Stimulated activated CD8-positive, alpha-beta memory T cell treated with anti-CD3 and anti-CD28 coated beads, Interleukin-4, amount 100 ng/mL, for 24 hours (primary cell): ENCODE measurements around the gene GDI1.

Experiments used
- DNase-seq: peaks from one replicate; pipeline ENCODE4 v3.0.0-alpha.2; 2020; ENCODE audit warnings: low read depth

GDI1 gene

GRCh38 chrX:154462396-154462795 lies 25.4 kb downstream of the GDI1 start:
- DNase-seq = no peak

DNA sequence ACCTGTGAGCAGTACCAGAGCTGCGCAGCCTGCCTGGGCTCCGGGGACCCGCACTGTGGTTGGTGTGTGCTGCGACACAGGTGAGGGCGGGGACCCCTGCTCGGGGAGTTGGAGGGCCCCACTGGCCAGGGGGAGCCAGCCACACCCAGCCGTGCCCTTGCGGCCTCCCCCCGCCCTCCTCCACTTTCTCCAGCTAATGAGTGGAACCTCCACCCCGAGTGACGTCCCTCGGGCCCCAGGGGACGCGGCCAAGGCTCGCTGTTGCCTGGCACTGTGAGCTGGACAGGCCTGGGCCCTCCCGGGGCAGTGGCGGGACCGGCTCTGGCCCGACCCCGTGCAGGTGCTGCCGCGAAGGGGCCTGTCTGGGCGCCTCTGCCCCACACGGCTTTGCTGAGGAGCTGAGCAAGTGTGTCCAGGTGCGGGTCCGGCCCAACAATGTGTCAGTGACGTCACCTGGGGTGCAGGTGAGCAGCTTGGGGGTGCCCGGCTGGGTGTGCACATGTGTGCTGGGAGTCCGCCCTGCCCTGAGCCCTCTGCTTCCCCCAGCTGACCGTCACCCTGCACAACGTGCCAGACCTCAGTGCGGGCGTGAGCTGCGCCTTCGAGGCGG lies 26.8 kb downstream of the GDI1 start:
- no peak for DNase-seq

DNA sequence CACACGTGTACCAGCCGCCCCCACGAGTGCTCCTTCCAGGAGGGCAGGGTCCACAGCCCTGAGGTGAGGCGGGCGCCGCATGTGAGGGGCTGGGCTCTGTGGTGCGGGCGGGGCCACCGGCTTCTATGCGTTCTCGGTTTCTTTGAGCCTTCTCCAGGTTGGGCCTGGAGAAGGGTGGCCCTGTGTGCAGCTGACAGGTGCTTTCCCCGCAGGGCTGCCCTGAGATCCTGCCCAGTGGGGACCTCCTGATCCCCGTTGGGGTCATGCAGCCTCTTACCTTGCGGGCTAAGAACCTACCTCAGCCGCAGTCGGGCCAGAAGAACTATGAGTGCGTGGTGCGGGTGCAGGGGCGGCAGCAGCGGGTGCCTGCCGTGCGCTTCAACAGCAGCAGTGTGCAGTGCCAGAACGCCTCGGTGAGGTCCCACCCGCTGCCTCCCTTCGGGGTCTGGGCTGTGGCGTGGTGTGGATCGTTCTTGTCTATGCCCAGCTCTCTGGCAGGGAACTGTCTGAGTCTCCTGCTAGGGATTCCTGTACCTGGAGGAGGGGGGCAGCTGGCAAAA lies 27.9 kb downstream of the GDI1 start:
- DNase-seq = no peak

DNA sequence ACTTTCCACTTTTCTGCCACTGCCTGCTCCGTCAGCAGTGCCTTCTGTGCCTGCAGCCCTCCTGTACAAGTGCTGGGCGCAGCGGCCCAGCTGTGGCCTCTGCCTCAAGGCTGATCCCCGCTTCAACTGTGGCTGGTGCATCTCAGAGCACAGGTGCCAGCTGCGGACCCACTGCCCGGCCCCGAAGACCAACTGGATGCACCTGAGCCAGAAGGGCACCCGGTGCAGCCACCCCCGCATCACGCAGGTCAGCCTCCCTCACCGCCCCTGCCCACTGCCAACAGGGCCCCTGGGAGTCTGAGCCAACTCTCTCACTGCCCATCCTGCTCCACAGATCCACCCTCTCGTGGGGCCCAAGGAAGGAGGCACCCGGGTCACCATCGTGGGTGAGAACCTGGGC lies 28.6 kb downstream of the GDI1 start:
- DNase-seq = no peak

GRCh38 chrX:154466036-154466435 lies 29.1 kb downstream of the GDI1 start:
- DNase-seq = no peak

GRCh38 chrX:154466907-154467306 lies 30.0 kb downstream of the GDI1 start:
- DNase-seq = no peak

- DNase-seq = no peak
Measured at GRCh38 chrX:154467556-154467955, 30.6 kb downstream of the GDI1 start.

- no peak for DNase-seq
Measured at GRCh38 chrX:154468217-154468616, 31.3 kb downstream of the GDI1 start.

DNA sequence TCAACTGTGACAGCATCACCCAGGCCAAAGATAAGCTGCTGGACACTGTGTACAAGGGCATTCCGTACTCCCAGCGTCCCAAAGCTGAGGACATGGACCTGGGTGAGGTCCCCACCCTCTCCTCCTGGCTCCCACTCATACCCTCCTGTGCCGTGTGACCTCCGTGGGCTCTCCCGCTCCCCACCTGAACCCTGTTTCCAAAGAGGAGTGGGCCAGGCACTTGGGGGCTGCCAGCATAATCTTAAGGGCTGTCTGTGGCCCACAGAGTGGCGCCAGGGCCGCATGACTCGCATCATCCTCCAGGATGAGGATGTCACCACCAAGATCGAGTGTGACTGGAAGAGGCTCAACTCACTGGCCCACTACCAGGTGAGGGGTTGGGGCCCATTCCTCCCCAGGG lies 32.2 kb downstream of the GDI1 start:
- DNase-seq = no peak

GRCh38 chrX:154469880-154470279 lies 32.9 kb downstream of the GDI1 start:
- DNase-seq = no peak

GRCh38 chrX:154470434-154470833 lies 33.5 kb downstream of the GDI1 start:
- no peak for DNase-seq

GRCh38 chrX:154470914-154471568 lies 34.1 kb downstream of the GDI1 start:
- no peak for DNase-seq

DNA sequence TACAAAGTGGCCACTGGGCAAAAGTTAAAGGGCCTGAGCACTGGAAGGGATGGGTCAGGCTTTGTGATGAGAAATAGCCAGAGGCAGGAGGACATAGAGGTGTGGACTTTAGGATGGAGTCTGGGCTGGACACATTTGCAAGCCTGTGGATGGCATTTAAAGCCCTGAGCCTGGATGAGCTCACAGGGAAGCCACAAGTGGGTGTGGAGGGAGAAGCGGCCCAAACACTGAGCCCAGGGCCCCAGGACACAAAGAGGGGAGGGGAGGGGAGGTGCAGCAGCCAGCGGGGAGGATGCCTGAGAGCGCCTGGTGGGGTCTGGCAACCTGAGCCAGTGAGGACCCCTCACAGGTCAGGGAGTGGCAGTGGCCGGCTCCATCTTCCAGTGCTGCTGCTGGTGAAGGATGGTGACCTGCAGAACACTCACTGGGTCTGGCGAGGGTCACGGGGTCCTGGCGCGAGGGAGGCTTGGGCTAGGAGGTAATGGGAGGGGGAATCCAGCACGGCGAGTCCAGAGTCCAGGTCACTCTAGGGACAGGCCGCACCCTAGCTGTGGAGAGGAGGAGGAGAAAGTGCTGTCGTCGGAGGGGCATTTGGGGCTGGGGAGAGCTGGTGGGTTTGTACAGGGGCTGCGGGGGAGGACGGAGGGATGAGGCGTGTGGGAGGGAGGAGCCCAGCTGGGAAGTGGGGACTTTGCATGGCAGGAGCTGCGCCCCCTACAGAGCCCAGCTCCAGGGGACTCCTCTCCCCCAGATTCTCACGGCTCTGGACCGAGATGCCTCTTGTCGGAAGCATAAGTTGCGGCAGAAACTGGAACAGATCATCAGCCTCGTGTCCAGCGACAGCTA lies 35.1 kb downstream of the GDI1 start:
- DNase-seq = no peak

DNA sequence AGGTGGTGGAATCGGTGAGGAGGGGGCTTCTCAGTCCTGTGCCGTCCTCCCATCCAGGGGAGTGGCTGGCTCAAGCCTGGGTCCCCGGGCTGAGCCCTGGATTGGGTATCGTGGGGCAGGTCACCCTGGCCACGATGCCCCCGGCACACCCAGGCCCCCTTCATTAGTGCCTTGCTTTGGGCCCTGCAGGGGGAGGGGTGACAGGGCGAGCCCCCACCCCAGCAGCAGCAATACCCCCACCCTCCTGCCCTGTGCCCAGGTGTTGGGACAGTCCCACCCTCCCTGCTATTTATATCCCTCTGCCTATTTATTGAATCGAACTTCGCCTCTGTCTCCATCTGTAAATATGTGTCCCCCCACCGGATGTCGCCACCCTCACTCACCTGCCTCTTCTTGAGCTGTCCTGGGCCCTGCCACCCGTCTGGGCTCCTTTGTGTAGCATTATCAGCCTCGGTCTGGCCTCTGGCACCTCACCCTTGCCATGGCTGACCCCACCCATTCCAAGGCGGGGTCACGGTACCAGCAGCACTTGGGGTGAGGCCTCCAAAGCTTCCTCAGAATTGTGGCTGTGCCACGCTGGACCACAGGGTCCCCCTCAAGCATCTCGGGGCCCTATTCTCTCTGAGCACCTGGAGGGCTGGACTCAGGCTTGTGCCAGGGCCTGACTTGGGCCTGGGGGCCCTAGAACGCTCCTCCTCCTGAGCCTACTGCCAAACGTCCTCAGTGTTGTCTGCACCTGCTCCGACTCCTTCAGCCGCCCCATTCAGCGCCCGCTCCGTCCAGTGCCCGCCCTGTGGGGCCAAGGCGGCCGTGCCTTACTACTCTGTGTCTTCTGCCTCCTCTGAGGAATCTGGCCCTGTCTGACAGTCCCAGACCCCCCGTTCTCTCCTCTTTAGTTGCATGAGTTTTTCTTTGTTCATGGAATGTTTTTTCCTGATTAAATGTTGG lies 36.0 kb downstream of the GDI1 start:
- DNase-seq = no peak

DNA sequence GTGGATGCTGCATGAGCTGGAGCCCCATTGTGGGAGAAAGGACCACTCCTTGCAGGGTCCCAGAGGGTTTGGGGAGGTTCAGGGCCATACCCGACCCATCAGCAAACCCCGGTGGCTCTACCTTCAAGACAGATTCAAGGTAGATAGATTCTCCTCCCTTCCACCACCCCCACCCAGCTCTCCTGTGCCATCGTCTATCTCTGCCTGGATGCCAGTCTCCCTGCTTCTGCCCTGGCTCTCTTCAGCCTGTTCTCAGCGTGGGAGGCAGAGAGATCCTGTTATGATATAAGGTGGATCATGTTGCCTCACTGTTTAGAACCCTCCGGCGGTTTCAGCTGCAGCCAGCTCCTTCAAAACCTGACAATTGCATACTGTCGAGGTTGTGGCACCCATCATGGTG lies 36.7 kb downstream of the GDI1 start:
- no peak for DNase-seq

- no peak for DNase-seq
Measured at GRCh38 chrX:154476821-154477220, 39.9 kb downstream of the GDI1 start.

DNA sequence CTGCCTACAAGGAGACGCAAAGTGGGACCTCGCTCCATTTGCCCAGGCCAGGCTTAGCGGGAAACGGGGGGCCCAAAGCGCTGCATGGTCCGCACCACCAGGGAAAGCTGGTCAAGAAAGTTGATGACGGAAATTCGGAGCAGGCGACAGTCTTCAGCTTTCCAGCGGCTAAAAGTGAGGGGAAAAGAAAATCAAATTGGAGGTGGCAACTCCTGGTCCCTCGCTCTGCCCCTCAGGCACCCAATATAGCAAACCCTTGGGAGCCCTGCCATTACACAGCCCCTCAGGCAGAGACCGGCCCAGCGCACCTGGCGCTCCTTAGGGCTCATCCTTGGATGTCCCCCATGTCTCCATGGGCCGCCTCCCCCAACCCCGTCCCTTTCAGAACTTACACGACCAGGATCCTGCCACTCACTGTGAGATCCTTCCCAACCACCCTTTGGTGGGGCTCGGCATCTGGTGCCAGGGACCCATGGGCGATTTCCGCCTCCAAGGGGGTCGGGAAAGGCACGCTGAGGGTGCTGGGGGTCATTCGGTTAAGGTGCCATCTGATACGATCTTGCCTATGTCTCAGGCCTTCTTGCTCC lies 41.0 kb downstream of the GDI1 start:
- DNase-seq = no peak

DNA sequence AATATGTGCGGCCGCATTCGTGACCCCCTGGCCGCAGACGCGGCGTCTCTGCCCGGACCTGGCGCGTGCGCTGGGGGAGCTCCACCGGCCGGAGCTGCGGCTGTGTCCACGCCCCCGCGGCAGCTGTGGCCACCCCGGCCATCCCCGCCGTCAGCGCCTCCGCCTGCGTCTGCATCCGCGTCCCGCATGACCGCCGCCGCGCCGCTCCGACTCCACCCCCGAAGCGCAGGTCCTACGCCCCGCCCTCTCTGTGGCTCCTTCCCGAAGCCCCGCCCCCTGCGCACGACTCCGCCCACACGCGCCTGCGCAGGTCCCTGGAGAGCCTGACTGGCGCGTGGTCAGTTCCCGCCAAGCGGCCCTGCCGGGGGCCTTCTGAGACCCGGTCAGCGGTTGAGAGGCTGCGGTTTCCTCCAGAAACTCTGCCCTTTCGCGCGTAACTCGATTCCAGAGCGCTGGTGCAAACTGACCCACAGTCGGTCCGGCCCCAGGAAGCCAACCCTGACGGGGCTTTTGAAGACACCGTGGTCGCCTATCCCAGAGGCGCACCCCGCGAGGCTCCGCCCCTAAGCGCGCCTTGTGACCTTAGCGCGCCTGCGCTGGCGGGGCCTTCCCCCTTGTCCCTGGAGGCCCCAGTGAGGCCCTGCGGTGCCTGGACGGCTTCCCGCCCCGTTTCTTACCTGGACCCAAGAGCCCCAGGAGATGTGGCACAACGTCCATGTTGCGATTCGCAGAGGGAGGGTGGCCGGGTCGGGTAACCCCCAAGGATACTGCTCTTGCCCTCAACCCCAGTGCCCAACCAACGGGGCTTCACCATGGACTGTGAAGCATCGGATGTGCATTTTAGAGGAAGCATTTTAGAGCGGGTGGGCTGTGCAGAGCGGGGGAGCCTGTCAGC lies 42.0 kb downstream of the GDI1 start, which contains the start of gene LAGE3:
Gene LAGE3 (minus strand): TSS at position 554 of the 895 bp plus-strand sequence. CDS start 366 bp downstream, at position 188.
- DNase-seq = peak; percentile 88

GRCh38 chrX:154481195-154481594 lies 44.2 kb downstream of the GDI1 start:
- DNase-seq = no peak
